Sigmoid colon (tissue), 4 donors: ENCODE measurements around the gene DDX23.

ENCODE experiments used
- EP300 ChIP-seq, 4 donors: sonication (generic); formaldehyde crosslinking; IDR thresholded peaks; one replicate each; pipeline ENCODE4 v1.6.1; 2017; ENCODE audit warnings: antibody characterized with exemption in 4 of 4
- POLR2A ChIP-seq, 2 donors: fragments of 450-650 bp; IDR thresholded peaks; one replicate each; pipeline ENCODE4 v1.6.1; 2016; ENCODE audit warnings: antibody characterized with exemption in 2 of 2, mild to moderate bottlenecking in 2 of 2, moderate library complexity in 2 of 2
- TF ChIP-seq, protein P1 (sequence below), 4 experiments: fragments of 450-650 bp in 3 of 4; fragments of 200-600 bp in 1 of 4; IDR thresholded peaks; one replicate each; pipeline ENCODE4 v1.5.1; 2016 to 2019; ENCODE audit warnings: antibody characterized with exemption in 4 of 4, mild to moderate bottlenecking in 3 of 4, moderate library complexity in 2 of 4

GRCh38 chr12:48796976-48797375, 55.0 kb downstream of the DDX23 start:
- TF ChIP-seq POLR2A (IDR thresholded peaks at IDR 0.05) (no peak), EP300 (IDR thresholded peaks at IDR 0.05) (no peak)
- TF ChIP-seq, protein P1, sequence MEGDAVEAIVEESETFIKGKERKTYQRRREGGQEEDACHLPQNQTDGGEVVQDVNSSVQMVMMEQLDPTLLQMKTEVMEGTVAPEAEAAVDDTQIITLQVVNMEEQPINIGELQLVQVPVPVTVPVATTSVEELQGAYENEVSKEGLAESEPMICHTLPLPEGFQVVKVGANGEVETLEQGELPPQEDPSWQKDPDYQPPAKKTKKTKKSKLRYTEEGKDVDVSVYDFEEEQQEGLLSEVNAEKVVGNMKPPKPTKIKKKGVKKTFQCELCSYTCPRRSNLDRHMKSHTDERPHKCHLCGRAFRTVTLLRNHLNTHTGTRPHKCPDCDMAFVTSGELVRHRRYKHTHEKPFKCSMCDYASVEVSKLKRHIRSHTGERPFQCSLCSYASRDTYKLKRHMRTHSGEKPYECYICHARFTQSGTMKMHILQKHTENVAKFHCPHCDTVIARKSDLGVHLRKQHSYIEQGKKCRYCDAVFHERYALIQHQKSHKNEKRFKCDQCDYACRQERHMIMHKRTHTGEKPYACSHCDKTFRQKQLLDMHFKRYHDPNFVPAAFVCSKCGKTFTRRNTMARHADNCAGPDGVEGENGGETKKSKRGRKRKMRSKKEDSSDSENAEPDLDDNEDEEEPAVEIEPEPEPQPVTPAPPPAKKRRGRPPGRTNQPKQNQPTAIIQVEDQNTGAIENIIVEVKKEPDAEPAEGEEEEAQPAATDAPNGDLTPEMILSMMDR (IDR thresholded peaks at IDR 0.05): no peak
